ENCODE measurements around the gene RPS21. TPM values are rescaled to one million over a fixed set of nuclear protein-coding genes. Genes with fewer than 3 reads are reported as not detected.
A peak's percentile ranks its signal among the peaks of the same experiment; 100 is the strongest.

Gene RPS21
- total and polyA plus RNA-seq, 2 of the 13 experiments (the other 11 are each of a cell fraction or from before 2014, with no cell fraction given): 2,647 to 11,063 TPM

DNA sequence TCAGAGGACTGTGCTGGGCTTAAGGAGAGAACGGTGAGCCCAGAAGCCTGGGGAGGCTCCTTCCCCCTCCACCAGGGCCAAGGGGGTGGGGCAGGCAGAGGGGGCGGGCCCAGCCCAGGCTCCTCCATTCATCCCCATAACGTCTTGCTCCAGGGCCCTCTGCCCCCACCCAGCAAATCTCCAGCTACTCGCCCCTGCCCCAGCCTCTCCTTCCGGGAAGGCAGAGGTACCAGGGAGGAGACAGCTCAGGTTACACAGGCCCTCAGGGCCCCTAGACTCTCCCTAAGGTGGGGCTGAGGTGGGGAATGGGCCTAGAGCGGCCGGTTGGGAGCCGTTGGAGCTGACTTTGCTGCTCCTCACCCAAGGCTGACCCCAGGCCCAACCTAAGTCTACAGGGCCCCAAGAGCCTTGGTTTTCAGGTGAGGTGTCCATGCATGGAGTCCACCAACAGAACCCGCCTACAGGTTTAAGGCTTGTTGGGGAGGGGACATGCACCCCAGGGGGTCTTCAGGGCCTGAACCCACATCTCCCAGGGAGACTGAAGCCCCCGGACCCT is 21.0 kb upstream of the RPS21 start:
- H2AFZ ChIP-seq (ENCODE audit: low read length): no peak overlapping the region
- peaks cover 82% of the 10 kb centered on the region for H3K4me1 ChIP-seq (ENCODE audit: insufficient read depth, low read length)
- peak overlapping the region; percentile 76 to 95 (median 91) for H3K4me3 ChIP-seq (replicated peaks in 1 of 3; ENCODE audit: insufficient read depth in 1 of 3, low read depth in 2 of 3, low read length in 3 of 3)
- peaks cover 7 to 16% of the 10 kb centered on the region in 2 experiments; a peak in 3 of 5 replicates for H3K36me3 ChIP-seq (replicated peaks in 1 of 2; ENCODE audit: control insufficient read depth in 1 of 2, insufficient read depth in 2 of 2, low read length in 2 of 2)
- ChIA-PET POLR2A (interaction anchor here (1.4 to 10.1 kb wide), 7 partner anchors 9 to 60 kb away, joined by 7 to 187 read pairs (median 73); partner anchors contain the start of genes ADRM1 and RPS21), CTCF (ENCODE audit: low intra/inter-chr PET ratio, low total read pairs) (interaction anchor here (2.0 kb wide), 1 partner anchor 10 kb away, joined by 8 read pairs; no protein-coding TSS in a partner anchor)
- no peaks in the 10 kb centered on the region for H3K27me3 ChIP-seq (ENCODE audit: control insufficient read depth in 1 of 2, insufficient read depth in 2 of 2, low read length in 2 of 2)
- H3K9ac ChIP-seq (ENCODE audit: insufficient read depth, low read depth, low read length): peak overlapping the region; percentile 90
- DNase-seq (ENCODE audit: low spot score) (no peak), ATAC-seq (no peak), FAIRE-seq (peak; percentile 18)
- H3K4me2 ChIP-seq (ENCODE audit: low read depth, low read length): peak overlapping the region; percentile 99
- no peaks in the 10 kb centered on the region for H3K9me3 ChIP-seq (ENCODE audit: low read length)
- no TSS peak for BruUV-seq (replicated peaks)
- peak overlapping the region; percentile 79 for H3K27ac ChIP-seq (ENCODE audit: extremely low read length, insufficient read depth, low read length)
- in situ Hi-C loops (cut with HindIII; ENCODE audit: extremely low pct_ligation_motif_present, low pct_unique_long_range_greater_than_20kb): loop anchor here (5.0 kb wide), 1 partner anchor 64 kb away; the partner anchor contains the start of gene ADRM1
- peaks cover 28% of the 10 kb centered on the region for H4K20me1 ChIP-seq (ENCODE audit: insufficient read depth, low read length)
- intact Hi-C loops (cut with micrococcal nuclease; ENCODE audit: unreplicated experiment): loop anchor here (10.0 kb wide), 1 partner anchor 1599 kb away; the partner anchor contains the start of gene ZNF512B
- H3K79me2 ChIP-seq (ENCODE audit: insufficient read depth, low read length): peaks cover 37% of the 10 kb centered on the region
- WGBS (ENCODE audit: low lambda C conversion rate): 14% methylated on average over 8 of the region's 10 CpGs
- TF ChIP-seq MED13 (CRISPR knock-in tag; IDR thresholded peaks at IDR 0.05) (peak; percentile 13; the same call in 1 of the 2 replicates), TCF12 (IDR thresholded peaks at IDR 0.05) (no peak), TCF12 (CRISPR knock-in tag; IDR thresholded peaks at IDR 0.05) (peak; percentile 6; the same call in 1 of the 2 replicates), ZNF781 (CRISPR knock-in tag; IDR thresholded peaks at IDR 0.05; ENCODE audit: borderline replicate concordance, not compliant biosample characterization) (no peak), ZNF777 (CRISPR knock-in tag; IDR thresholded peaks at IDR 0.05) (peak; percentile 2; the same call in 1 of the 2 replicates), KLF6 (CRISPR knock-in tag; IDR thresholded peaks at IDR 0.05) (0 out of 2 replicates have a peak, but pooled peaks have one; percentile 24), ELF1 (CRISPR knock-in tag; IDR thresholded peaks at IDR 0.05) (peak; percentile 40; the same call in 1 of the 2 replicates), NR2F2 (IDR thresholded peaks at IDR 0.05; ENCODE audit: borderline replicate concordance, low read depth) (no peak; the same call in 1 of the 2 replicates), ZNF660 (CRISPR knock-in tag; IDR thresholded peaks at IDR 0.05; ENCODE audit: borderline replicate concordance, low read depth) (0 out of 2 replicates have a peak, but pooled peaks have one; percentile 43), TAF1 (CRISPR knock-in tag; IDR thresholded peaks at IDR 0.05) (peak; percentile 1; the same call in 1 of the 2 replicates), ZC3H13 (CRISPR knock-in tag; IDR thresholded peaks at IDR 0.05) (peak; percentile 54; the same call in 1 of the 2 replicates), ZNF749 (CRISPR knock-in tag; IDR thresholded peaks at IDR 0.05; ENCODE audit: borderline replicate concordance) (0 out of 2 replicates have a peak, but pooled peaks have one; percentile 54), ZNF747 (CRISPR knock-in tag; IDR thresholded peaks at IDR 0.05; ENCODE audit: borderline replicate concordance) (peak; percentile 53; the same call in 1 of the 2 replicates), PREB (CRISPR knock-in tag; IDR thresholded peaks at IDR 0.05) (0 out of 2 replicates have a peak, but pooled peaks have one; percentile 37), ZNF775 (CRISPR knock-in tag; IDR thresholded peaks at IDR 0.05; ENCODE audit: borderline replicate concordance) (peak; percentile 9; the same call in 1 of the 2 replicates), ZFP36L1 (CRISPR knock-in tag; IDR thresholded peaks at IDR 0.05) (peak; percentile 12; the same call in 1 of the 2 replicates), RBM22 (optimal IDR thresholded peaks at IDR 0.05; ENCODE audit: low read length) (no peak), ZSCAN25 (CRISPR knock-in tag; IDR thresholded peaks at IDR 0.05) (0 out of 2 replicates have a peak, but pooled peaks have one; percentile 30)
- TF ChIP-seq, protein P1, sequence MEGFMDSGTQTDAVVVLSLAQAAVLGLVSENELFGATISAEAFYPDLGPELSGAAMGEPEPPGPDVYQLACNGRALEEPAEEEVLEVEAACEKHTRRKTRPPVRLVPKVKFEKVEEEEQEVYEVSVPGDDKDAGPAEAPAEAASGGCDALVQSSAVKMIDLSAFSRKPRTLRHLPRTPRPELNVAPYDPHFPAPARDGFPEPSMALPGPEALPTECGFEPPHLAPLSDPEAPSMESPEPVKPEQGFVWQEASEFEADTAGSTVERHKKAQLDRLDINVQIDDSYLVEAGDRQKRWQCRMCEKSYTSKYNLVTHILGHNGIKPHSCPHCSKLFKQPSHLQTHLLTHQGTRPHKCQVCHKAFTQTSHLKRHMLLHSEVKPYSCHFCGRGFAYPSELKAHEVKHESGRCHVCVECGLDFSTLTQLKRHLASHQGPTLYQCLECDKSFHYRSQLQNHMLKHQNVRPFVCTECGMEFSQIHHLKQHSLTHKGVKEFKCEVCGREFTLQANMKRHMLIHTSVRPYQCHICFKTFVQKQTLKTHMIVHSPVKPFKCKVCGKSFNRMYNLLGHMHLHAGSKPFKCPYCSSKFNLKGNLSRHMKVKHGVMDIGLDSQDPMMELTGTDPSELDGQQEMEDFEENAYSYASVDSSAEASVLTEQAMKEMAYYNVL (CRISPR knock-in tag; IDR thresholded peaks at IDR 0.05; ENCODE audit: borderline replicate concordance): peak; percentile 19; the same call in 1 of the 2 replicates
- TF ChIP-seq, protein P2, sequence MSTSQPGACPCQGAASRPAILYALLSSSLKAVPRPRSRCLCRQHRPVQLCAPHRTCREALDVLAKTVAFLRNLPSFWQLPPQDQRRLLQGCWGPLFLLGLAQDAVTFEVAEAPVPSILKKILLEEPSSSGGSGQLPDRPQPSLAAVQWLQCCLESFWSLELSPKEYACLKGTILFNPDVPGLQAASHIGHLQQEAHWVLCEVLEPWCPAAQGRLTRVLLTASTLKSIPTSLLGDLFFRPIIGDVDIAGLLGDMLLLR (CRISPR knock-in tag; IDR thresholded peaks at IDR 0.05): 0 out of 2 replicates have a peak, but pooled peaks have one; percentile 28

Data from HepG2 (cell line).